GM12892 (cell line): ENCODE data around the gene RHBDL2.

ENCODE experiments used
- DNase-seq: peaks from one replicate; pipeline ENCODE4 v3.0.0; 2011; ENCODE audit not compliant: insufficient read length
- FAIRE-seq: peaks from 2 replicates; lab custom pipeline; 2011; peaks lifted over from hg19 to GRCh38; lab: Jason Lieb, UNC
- POLR2A ChIP-seq: IDR thresholded peaks from 2 replicates; pipeline ENCODE4 v1.6.1; 2011; ENCODE audit warnings: low read depth, low read length, control low read depth
- POLR2AphosphoS5 ChIP-seq: IDR thresholded peaks from 2 replicates; pipeline ENCODE4 v1.6.1; 2011; ENCODE audit warnings: low read depth, low read length, control low read depth
- TAF1 ChIP-seq: IDR thresholded peaks from 2 replicates; pipeline ENCODE4 v1.6.1; 2011; ENCODE audit warnings: low read depth, mild to moderate bottlenecking, control low read depth, low read length, borderline replicate concordance

Gene RHBDL2

GRCh38 chr1:38958967-38959366 is 17.3 kb upstream of the RHBDL2 start:
- FAIRE-seq (no peak), DNase-seq (no peak)
- TF ChIP-seq POLR2A (no peak), POLR2AphosphoS5 (no peak), TAF1 (no peak)

GRCh38 chr1:38953433-38953860 is 11.8 kb upstream of the RHBDL2 start:
- TF ChIP-seq POLR2AphosphoS5 (no peak), POLR2A (no peak), TAF1 (no peak)
- DNase-seq, result no peak
- FAIRE-seq, result no peak

- TF ChIP-seq POLR2AphosphoS5 (no peak), POLR2A (no peak), TAF1 (no peak)
- DNase-seq, result no peak
- no peak for FAIRE-seq
These were observed 8.9 kb upstream of the RHBDL2 start for GRCh38 chr1:38950553-38950952.

DNA sequence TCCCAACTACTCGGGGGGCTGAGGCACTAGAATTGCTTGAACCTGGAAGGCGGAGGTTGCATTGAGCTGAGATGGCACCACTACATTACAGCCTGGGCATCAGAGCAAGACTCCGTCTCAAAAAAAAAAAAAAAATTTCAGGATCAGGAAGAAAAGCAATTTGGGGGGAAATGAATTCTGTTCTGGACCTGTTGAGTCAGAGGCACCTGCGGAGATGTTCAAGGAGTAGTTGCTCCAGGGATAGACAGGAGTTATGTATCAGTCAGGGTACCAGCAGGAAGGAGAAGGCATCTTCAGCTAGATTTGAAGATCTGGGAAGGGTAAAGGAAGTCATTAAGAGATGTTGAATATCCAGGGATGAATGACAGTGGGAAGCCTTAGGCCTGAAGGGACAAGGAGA is 2.9 kb upstream of the RHBDL2 start:
- no peak for TF ChIP-seq POLR2AphosphoS5
- no peak for TF ChIP-seq POLR2A
- DNase-seq (no peak), FAIRE-seq (no peak)

DNA sequence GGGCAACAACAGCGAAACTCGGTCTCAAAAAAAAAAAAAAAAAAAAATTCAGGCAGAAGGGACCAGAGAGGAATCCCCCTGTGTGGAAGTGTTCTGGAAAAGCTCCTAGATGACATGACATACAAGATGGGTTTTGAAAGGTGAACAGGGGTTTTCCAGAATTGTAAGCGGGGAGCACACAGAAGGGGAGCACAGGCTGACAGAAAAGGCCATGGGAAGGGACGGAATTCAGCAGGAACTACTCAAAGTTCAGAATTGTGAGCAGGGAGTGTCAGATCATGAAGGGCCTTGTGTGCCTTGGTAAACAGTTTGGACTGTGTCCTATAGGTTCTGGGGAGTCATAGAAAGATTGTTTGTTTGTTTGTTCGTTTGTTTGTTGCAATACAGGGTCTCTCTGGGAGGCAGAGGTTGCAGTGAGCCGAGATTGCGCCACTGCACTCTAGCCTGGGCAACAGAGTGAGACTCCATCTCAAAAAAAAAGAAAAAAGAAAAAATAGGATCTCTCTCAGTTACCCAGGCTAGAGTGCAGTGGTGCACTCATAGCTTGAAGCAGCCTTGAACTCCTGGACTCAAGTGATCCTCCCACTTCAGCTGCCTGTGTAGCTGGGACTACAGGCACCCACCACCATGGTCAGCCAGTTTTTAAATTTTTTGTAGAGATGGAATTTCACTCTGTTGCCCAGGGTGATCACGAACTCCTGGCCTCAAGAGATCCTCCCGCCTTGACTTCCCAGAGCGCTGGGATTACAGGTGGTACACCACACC is 1.2 kb upstream of the RHBDL2 start:
- FAIRE-seq, result no peak
- no peak for TF ChIP-seq TAF1
- TF ChIP-seq POLR2AphosphoS5, result no peak
- no peak for TF ChIP-seq POLR2A
- DNase-seq, result no peak

GRCh38 chr1:38941093-38941492 is 537 bp downstream of the RHBDL2 start:
- FAIRE-seq, result no peak
- DNase-seq, result no peak
- TF ChIP-seq POLR2A (no peak), POLR2AphosphoS5 (no peak), TAF1 (no peak)

DNA sequence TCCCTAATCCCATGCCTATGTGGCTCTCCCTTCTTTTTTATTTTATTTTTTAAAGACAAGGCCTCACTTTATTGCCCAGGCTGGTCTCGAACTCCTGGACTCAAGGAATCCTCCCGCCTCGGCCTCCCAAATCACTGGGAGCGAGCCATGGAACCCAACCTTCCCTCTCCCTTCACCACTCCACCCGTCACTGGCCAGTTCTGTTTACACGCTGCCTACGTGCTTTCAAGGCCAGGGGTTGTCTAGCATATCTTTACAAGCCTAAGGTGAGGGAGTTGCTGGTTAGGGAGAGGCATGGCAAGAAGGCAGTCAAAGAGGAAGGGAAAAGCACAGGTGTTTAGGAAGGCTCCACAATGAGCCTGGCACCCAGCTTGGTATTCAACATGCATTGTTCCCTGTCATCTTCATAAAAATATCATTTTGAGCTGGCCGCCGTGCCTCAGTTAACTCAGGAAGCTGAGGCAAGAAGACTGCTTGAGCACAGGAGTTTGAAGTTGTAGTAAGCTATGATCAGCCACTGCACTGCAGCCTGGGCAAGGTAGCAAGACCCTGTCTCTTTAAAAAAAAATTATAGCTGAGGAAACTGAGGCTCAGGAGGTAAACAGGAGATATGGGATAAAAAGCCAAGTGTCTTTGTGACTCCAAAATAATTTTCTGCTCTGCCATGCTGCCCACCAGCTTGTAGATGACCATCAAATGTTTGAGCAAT is 1.1 kb downstream of the RHBDL2 start:
- FAIRE-seq, result no peak
- TF ChIP-seq POLR2AphosphoS5, result no peak
- TF ChIP-seq POLR2A, result no peak
- no peak for TF ChIP-seq TAF1

DNA sequence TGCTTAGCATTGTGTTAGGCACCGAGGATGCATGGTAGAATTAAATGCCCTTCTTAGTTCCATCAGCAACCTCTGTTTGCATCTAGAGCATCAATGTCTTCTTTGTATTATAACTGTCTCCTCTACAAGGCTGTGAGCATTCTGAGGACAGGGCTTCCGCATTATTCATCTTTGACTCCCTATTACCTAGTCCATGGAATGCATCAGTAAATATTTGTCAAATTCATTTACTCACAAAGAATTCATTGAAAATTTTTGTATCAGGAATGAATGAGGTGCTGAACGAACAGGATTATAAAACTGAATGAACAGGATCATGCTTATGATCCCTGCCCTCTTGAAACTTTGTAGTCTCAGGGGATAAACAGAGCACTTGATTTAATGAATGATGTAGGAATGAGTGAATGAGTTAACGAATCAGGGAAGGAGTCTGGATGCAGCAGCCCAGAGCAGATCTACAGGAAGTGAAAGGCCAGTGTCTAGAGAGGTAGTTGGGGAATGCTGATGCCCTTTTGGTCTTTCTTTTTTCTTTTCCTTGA is 2.8 kb downstream of the RHBDL2 start:
- no peak for FAIRE-seq
- TF ChIP-seq TAF1 (no peak), POLR2AphosphoS5 (no peak), POLR2A (no peak)
- no peak for DNase-seq

More for the DNA sequence above, 1.1 kb downstream of the RHBDL2 start:
- no peak for DNase-seq

GRCh38 chr1:38932571-38932970 is 9.1 kb downstream of the RHBDL2 start:
- no peak for FAIRE-seq
- DNase-seq, result no peak
- TF ChIP-seq POLR2A (no peak), TAF1 (no peak), POLR2AphosphoS5 (no peak)

- FAIRE-seq (no peak), DNase-seq (no peak)
- TF ChIP-seq TAF1 (no peak), POLR2A (no peak), POLR2AphosphoS5 (no peak)
These were observed 12.2 kb downstream of the RHBDL2 start for GRCh38 chr1:38929476-38929875.

DNA sequence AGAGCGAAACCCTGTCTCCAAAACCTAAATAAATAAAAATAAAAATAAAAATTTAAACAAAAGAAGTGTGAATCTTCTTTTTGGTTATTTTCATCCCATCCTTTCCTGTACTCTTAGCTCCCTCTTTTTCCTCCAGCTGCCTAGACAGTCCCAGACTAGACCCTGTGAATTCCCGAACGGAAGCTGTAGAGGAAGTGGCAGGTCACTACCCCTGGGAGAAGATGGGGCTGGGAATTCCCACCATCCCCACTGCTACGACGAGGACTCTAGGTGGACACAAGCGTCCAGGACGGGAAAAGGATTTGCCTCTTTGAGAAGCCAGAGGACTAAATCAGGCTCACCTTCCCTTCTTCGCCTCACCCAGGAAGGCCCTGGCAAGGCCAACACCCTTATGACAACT is 12.6 kb downstream of the RHBDL2 start:
- TF ChIP-seq POLR2A (no peak), POLR2AphosphoS5 (no peak), TAF1 (no peak)
- no peak for FAIRE-seq

More for the DNA sequence above, 12.6 kb downstream of the RHBDL2 start:
- DNase-seq, result no peak
